GM10847 (cell line): ENCODE results near the gene FGF1.

Experiments used
- POLR2A ChIP-seq: IDR thresholded peaks from 2 replicates; pipeline ENCODE4 v1.6.1; 2011; ENCODE audit not compliant: insufficient read length; ENCODE audit errors: extremely low read depth

The FGF1 gene

DNA sequence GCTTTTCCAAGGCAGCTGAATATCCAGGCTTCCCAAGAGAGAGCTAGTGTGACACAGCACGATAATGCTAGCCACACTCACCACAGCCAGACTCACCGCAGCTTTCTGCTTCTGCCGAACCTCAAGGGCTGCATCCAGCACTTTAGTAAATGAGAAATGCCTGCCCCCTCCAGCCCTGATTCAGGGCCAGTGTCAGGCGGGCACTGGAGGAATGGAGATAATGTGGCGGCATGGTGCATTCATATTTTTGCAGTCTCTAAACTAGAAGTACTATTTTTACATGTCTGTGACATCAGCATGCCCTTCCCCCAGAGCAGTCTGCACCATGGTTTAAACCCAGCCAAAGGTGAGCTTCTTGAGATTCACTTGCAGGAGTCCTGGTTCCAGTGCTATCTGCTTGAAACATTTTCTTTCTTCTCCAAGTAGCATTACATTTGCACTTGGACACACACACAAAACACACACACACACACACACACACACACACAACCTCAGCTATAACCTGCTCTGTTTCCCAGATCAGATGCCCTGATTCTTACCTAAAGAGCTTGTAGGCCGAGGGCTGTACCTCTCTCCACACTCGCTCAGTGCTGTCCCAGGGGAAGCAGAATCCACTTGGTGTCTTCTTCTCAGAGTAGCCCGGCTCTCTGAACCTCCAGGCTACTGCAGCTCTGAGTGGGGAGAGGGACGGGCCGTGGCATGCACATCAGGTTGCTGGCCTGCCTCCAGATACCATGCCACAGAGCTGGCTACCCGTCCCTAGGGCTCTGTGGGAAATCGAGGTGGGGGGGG lies at the start of gene FGF1:
FGF1 (minus strand) TSS at position 673 of the 792 bp plus-strand sequence. CDS start 71,963 bp downstream, outside the sequence.
- no peak for TF ChIP-seq POLR2A

DNA sequence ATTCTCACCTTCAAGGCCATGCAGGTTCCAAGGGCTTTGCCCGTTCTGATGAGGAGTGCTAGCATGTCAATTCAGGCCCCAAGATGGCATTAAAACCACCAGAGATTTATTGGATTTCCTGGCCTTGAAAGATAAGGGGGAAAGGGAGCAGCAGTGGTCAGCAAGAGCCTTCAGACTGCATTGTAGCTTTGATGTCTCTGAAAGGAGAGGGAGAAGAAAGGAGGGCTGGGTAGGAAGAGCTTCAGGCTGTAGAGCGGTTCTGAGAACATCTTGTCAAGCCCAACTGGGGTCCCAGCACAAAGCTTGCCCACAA lies 41.8 kb upstream of the FGF1 start:
- TF ChIP-seq POLR2A, result no peak

DNA sequence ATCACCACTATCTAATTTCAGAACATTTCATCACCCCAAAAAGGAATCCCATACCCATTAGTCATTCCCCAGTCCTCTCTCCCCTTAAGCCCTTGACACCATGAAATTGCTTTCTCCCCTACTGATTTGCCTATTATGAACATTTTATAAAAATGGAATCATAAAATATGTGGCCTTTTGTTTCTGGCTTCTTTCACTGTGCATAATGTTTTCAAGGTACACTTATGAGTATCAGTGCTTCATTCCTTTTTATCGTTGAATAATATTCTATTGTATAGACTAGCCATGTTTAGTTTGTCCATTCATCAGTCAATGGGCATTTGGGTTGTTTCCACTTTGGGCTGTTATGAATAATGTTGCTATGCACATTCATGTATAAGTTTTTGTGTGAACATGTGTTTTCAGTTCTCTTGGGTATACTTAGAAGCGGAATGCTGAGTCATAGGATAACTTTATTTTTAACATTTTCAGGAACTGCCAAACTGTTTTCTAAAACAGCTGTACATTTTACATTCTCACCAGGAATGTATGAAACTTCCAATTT lies 40.4 kb upstream of the FGF1 start:
- TF ChIP-seq POLR2A, result no peak

DNA sequence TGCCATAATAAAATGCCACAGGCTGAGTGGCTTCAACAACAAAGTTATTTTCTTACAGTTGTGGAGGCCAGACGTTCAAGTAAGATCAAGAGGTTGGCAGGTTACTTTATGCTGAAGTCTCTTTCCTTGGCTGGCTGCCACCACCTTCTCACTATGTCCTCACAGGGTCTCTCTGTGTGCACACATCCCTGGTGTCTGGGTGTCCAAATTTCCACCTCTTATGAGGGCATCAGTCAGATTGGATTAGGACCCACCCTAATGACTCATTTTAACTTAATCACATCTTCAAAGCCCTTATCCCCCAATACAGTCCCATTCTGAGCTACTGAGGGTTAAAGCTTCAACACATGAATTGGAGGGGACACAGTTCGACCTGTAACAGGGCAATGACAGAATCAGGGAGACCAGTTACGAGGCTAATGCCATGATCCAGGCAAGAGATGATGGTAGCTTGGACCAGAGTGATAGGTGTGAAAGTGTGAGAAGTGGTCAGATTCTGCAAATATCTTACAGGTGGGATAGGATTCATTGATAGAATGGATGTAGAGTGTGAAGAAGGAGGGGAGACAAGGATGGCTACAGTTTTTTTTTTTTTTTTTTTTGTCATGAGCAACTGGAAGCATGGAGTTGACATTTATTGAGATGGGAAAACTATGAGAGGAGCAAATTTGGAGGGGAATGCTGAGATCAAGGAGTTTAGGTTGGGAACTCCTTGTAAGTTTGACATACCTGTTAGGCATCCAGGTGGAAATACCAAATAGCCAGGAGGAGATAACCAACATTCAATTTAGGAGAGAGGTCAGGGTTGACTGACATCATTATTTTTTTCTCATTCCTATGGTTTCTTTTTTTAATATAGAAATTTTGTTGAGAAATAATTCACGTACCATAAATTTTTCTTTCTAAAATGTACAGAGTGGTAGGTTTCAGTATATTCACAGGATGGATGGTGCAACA lies 39.6 kb upstream of the FGF1 start:
- TF ChIP-seq POLR2A, result no peak

DNA sequence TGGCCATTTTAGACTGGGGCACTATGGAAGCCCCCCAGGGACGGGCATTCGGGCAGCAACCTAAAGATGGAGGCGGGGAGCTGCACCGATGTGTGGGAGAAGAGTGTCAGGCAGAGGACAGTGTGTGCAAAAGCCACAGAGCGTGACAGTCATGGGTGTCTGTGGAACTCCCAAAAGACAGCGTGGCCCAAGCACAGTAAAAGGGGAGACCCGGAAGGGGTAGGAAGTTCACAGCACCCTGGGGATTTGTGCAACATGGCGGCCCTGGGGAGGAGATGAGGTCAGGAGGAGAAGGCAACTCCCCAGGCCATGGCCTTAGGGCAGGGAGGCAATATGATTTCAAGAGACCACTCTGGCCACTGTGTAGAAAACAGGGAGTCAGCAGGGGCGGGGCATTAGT lies 38.9 kb upstream of the FGF1 start:
- TF ChIP-seq POLR2A, result no peak

DNA sequence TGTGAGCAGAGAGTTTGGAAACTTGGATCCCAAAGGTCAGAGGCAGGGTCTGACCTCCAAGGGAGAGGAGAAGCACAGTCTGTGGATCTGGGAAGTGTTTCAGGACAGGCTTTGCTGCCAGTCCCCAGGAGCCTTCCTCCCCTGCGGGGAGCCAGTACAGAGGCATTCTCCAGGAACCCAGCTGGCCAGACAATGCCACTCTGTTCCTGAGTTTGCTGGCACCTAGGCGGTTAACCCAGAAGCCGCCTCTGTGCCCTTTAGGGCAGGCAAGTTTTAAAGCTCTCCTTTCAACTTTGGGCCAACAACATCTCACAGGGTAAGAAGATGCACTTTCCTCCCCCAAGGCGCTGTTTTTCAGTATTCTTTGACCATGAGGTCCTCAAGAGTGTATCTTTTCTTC lies 37.0 kb upstream of the FGF1 start:
- TF ChIP-seq POLR2A, result no peak

DNA sequence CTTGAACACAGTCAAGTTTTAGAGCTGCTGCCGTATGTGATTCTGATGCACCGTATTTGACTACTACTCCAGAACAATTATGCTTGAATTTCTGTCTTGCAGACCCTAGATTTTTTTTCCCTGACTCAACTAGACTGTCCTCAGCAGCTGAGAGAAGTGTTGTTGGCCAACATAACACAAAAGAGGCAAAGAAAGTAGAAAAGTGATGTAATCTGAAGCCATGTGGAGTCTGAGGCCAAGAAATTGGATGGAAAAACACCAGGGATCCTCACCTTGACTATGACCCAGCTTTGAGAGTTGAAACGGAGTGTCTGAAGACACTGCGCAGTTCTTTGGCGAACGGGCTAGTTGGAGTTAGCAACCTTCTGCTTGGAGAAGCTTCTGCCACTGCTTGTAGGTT lies 36.3 kb upstream of the FGF1 start:
- TF ChIP-seq POLR2A, result no peak

DNA sequence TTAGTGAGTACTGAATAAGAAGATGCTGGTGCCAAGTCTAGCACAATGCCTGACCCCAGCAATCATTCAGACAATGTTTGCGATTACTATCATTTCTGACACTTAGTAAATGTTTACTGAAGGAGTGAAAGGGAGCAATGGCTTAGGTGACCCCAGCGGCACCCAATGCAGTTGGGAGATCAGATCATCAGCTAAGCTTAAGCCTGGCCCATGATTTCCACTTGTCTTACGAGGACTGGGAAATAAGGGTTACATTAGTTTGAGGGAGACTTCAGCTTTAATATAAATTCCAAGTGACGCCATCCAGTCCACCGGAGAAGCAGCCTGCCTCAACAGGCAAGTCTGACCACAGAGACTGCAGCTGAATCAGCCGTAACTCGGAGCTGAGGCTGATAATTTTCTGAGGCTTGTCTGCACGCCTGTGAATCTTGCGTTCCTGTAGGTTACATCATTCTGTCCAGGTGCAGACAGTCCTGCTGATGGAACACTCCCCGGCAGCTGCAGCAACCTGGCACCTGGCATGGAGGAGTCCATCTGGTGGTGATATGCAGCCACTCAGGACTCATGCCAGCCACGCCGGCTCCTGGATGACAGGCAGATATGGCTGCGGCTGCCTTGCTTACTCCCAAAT lies 34.9 kb upstream of the FGF1 start:
- no peak for TF ChIP-seq POLR2A

DNA sequence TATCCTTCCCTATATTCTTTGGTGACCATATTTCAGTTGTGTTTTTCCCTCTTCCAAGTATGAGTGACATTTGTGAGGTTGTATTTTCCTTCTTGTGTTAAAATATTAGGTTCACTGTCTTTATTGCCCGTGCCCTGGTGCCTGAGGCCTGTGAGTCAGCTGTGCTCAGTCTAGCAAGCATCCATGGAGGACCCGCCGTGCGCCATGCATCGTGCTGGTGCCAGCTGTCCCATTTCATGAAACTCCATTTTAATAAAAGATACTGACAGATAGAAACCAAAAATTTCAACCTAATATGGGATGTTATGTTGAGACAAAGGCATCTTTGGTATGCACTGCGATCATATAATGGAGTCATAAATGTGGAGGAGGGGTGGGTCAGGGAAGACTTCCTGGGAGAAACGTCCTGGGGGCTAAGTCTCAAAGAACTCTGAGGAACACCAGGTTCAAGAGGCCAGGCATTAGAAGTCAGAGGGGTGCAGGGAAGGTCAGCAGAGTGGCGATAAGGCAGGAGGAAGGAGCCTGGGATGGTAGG lies 34.0 kb upstream of the FGF1 start:
- no peak for TF ChIP-seq POLR2A

DNA sequence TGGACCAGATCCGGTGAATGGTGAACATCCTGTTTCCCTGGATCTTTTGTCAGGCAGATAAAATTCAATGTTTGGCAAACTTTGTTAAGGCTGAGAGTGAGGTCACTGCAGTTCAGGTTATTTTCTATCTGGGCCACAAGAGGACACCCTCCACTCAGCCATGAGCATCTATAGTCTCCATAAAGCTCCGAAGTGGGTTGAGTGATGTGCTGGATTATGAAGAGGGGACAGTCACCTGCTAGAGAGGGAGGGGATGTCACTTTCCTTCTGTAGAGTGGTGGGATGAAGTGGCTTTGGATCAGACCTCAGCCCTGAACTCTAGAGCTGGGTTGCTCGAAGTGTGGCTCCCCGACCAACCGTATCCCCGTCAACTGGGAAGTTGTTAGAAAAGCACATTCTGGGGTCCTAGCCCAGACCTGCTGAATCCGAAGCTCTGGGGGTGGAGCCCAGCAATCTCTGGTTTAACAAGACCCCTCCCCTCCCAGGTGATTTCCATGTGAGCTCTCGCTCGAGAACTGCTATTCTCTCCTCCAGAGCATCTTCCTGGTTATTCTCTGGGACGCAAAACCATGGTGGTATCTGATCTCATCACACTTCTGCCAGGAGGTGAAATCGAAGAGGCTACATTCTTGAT lies 31.8 kb upstream of the FGF1 start:
- no peak for TF ChIP-seq POLR2A

DNA sequence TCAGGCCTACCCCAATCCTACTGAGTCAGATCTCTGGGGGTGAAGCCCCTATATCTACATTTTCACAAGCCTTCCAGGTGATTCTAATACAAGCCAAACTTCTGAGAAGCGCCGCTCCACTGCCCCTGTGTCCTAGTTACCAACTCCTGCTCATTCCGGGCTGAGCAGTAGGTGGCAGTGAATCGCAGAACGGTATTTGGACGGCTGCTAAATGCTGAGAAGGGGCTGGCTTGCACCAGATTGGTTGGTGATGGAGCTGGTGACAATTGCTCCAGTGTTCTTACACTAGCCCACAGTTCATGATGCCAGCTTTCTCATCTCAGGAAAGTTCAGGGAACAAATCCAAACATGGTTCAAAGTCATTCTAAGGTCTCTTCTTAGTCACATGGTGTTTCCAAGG lies 31.1 kb upstream of the FGF1 start:
- TF ChIP-seq POLR2A, result no peak

DNA sequence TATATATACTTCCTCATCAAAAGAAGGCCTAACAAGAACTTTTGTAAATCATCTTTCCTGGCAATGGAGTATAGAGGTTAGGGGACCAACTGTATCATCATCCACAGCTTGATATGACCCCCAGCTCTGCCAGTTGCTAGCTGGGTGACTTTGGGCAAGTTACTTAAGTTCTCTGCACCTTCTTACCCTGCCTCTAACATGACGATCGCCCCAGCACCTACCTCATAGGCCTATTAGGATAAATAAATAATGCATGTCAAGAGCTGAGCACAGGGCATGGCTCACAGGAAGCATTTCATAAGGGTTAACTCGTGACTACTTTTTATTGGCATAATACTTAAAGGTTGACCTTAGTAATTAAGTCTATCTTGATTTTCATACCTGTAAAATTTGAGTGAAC lies 29.4 kb upstream of the FGF1 start:
- TF ChIP-seq POLR2A, result no peak

DNA sequence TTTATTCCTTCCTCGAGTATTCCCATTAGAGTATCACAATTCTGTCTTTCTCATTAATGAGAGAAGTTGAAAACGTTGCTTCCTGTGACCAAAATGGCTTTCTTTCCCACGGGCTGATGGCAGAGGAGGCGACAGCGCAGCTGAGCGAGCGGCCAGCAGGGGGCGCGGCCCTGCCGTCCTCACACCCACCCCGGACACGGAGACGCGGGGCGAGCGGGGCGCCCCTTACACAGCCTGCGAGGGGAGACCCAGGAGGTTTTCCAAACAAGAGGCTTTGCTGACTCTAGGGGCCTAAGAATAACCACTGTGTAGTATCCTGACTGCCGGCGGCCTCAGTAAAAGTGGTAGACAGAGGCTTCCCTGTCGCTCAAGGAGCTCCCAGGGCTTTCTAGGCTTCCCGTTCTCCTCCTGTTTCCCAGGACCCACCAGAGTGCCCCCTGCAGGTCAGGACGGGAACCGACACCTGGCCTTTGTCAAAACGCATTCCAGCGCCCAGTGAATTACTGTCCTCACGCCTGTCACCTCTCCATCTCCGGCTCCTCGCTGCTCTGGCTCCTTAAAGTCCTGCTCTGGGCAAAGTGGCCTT lies 27.3 kb upstream of the FGF1 start:
- no peak for TF ChIP-seq POLR2A

DNA sequence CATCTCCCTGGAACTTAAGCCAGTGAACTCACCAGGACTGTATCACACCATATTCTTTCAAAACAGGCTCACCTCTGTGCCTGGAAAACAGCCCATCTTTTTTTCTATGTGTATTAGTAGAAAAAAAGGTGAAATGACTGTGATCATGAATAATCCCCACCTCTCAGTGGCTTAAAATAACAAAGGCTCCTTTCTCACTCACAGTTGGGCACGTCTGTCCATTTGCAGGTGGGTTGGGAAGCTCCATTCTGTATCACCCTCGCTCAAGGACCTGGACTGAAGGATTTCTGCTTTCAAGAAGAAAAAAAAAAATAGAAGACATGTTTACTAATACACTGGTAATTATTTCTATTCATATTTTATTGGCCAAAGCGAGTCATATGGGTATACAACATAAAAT lies 17.3 kb upstream of the FGF1 start:
- TF ChIP-seq POLR2A, result no peak
